Heart right ventricle (tissue), 16 donors: ENCODE measurements around the gene NEU3. TPM values are rescaled to one million over a fixed set of nuclear protein-coding genes. Genes with fewer than 3 reads are reported as not detected.

ENCODE experiments used
- ATAC-seq, 8 donors: fragments of 200-7000 bp; cut with Tn5 transposase; one replicate each; pipeline ENCODE4 v1.9.1; 2020; ENCODE audit warnings: mild to moderate bottlenecking in 8 of 8, moderate library complexity in 8 of 8, moderate number of reproducible peaks in 1 of 8
- DNase-seq, 2 donors: peaks; one replicate each; pipeline ENCODE4 v3.0.0-alpha.2; 2020
- H3K27ac ChIP-seq, 10 donors: fragments of 200-600 bp; sonication (generic) in 2 of 10; one replicate each; pipeline versions ENCODE4 v1.5.0 to v1.8.0; 2020 to 2022; ENCODE audit warnings: mild to moderate bottlenecking in 3 of 10
- H3K27me3 ChIP-seq, 7 donors: fragments of 200-600 bp; one replicate each; pipeline ENCODE4 v1.8.0; 2021 to 2022; ENCODE audit warnings: mild to moderate bottlenecking in 2 of 7
- H3K36me3 ChIP-seq, 9 donors: fragments of 200-600 bp; sonication (generic) in 1 of 9; one replicate each; pipeline versions ENCODE4 v1.5.0 to v1.8.0; 2020 to 2022; ENCODE audit warnings: mild to moderate bottlenecking in 2 of 9
- H3K4me1 ChIP-seq, 9 donors: fragments of 200-600 bp; sonication (generic) in 1 of 9; one replicate each; pipeline versions ENCODE4 v1.5.0 to v1.8.0; 2020 to 2022; ENCODE audit warnings: mild to moderate bottlenecking in 4 of 9
- H3K4me3 ChIP-seq, 10 donors: fragments of 200-600 bp; sonication (generic) in 2 of 10; one replicate each; pipeline versions ENCODE4 v1.5.0 to v1.8.0; 2020 to 2022; ENCODE audit warnings: mild to moderate bottlenecking in 7 of 10, moderate library complexity in 2 of 10
- H3K9me3 ChIP-seq, 11 donors: fragments of 200-600 bp in 10 of 11; sonication (generic) in 2 of 11; one replicate each; pipeline versions ENCODE4 v1.5.0 to v1.8.0; 2013 to 2022; ENCODE audit warnings: mild to moderate bottlenecking in 2 of 11, control low read depth in 1 of 11, moderate library complexity in 1 of 11
- WGBS, 2 donors: extraction: QIAGEN DNeasy Blood & Tissue Kit; methylation state at CpG; one replicate each; pipeline ENCODE4 v1.1.7; 2013; ENCODE audit warnings: inconsistent platforms in 1 of 2; 5-methylcytosine and 5-hydroxymethylcytosine counted together
- intact Hi-C, 10 donors: fragments of 100-400 bp; cut with DNase I; formaldehyde crosslinking; loops; one replicate each; pipeline versions ENCODE4 v1.11.1 to v1.14.2; 2022
- polyA plus RNA-seq, 2 donors: library from polyadenylated mRNA; stranded (reverse); fragments of 200-250 nt; gene quantifications; one replicate each; pipeline ENCODE4 v1.2.3, GENCODE V29; 2013
- total RNA-seq, 10 donors: library from RNA; stranded (reverse); fragmentation: NEBNext Ultra II Directional in 3 of 10; extraction: Animal tissue kit (Norgen Biotek cat#: 25700) in 3 of 10; gene quantifications; one replicate each; pipeline versions ENCODE4 v1.2.1 to v1.2.4, GENCODE V29; 2021 to 2023
- TF ChIP-seq, protein P1 (sequence below), 9 donors: fragments of 200-600 bp; sonication (generic) in 2 of 9; IDR thresholded peaks; one replicate each; pipeline versions ENCODE4 v1.5.0 to v1.8.0; 2021 to 2022; ENCODE audit warnings: antibody characterized with exemption in 9 of 9, mild to moderate bottlenecking in 5 of 9, moderate library complexity in 1 of 9
- donor health status: Arrhythmogenic right ventricular cardiomyopathy.
- donor health status: ischemic (EF 13 %, LVEDD 7.1; RV severe dilation, severe dysfunction).
- donor health status: healthy with polysubstance abuse.
- donor health status: DM: no; HTN: yes; CAD: no.
- donor health status: DM: no; HTN: no; CAD: no.
- donor health status: ischemic (EF 25% LVEDD 6.9; RV normal size, moderate dysfunction).
- donor health status: ischemic (EF 25% LVEDD 5.7; RV mildly dilated, moderate dysfunction).
- donor health status: healthy.
- donor health status: DM: yes; HTN: yes; CAD: no.
- donor health status: Ischemic cardiomyopathy.
- donor health status: ischemic (EF 35%, LVEDD 5.7; RV mildly dilated, moderate dysfunction).
- donor health status: nonischemic (EF 11% LVEDD 7.7; RV severe dilation, severe dysfunction).
- donor health status: DM: yes; HTN: yes; CAD: no.
- donor health status: PGD.
- donor health status: ischemic (EF 29% LVEDD 5.4; RV normal size, mild dysfunction).
- donor health status: nonischemic (EF 23%, LVEDD 6.1; RV moderate dilation, normal function).

NEU3 gene
- total and polyA plus RNA-seq, 12 donors: 2.6 to 16.1 (median 9.2) TPM

- intact Hi-C loops: loop anchor here in 6 of 10 donors (2.0 to 5.0 kb wide), 5 partner anchors 102 to 213 kb away; no protein-coding TSS in a partner anchor
- ATAC-seq (no peak), DNase-seq (no peak)
- 86 to 96% methylated on average over 3 of the region's 3 CpGs for WGBS, 2 donors
- Histone ChIP-seq H3K4me1 (peaks cover 0 to 12% (median 0%) of the 10 kb centered on the region in 9 donors), H3K9me3 (no peaks in the 10 kb centered on the region), H3K27me3 (no peaks in the 10 kb centered on the region), H3K36me3 (no peaks in the 10 kb centered on the region), H3K4me3 (no peak overlapping the region), H3K27ac (no peak overlapping the region)
- TF ChIP-seq, protein P1, sequence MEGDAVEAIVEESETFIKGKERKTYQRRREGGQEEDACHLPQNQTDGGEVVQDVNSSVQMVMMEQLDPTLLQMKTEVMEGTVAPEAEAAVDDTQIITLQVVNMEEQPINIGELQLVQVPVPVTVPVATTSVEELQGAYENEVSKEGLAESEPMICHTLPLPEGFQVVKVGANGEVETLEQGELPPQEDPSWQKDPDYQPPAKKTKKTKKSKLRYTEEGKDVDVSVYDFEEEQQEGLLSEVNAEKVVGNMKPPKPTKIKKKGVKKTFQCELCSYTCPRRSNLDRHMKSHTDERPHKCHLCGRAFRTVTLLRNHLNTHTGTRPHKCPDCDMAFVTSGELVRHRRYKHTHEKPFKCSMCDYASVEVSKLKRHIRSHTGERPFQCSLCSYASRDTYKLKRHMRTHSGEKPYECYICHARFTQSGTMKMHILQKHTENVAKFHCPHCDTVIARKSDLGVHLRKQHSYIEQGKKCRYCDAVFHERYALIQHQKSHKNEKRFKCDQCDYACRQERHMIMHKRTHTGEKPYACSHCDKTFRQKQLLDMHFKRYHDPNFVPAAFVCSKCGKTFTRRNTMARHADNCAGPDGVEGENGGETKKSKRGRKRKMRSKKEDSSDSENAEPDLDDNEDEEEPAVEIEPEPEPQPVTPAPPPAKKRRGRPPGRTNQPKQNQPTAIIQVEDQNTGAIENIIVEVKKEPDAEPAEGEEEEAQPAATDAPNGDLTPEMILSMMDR (IDR thresholded peaks at IDR 0.05): no peak
Observed at GRCh38 chr11:75033916-75034315, 45.2 kb downstream of the NEU3 start.

DNA sequence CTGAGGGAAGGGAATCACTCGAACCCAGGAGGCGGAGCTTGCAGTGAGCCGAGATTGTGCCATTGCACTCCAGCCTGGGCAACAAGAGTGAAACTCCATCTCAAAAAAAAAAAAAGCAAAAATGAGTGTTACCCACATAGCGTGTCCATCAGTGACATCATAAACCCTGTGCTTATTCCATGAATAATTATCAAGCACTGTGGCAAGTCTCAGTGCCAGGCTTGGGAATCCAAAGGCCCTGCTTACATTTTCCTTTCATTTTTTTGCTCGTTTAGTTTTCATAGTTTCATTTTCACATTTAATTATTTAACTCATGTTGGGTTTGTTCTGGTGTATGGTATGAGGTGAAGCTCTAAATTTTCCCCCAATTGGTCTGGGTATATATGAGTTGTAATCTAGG lies 46.5 kb downstream of the NEU3 start:
- intact Hi-C loops: no loop called here
- DNase-seq (no peak), ATAC-seq (no peak)
- H3K4me1 ChIP-seq: peaks cover 0 to 12% (median 0%) of the 10 kb centered on the region in 9 donors
- no peak overlapping the region for H3K4me3 ChIP-seq
- TF ChIP-seq, protein P1 (IDR thresholded peaks at IDR 0.05): no peak
- H3K36me3 ChIP-seq: no peaks in the 10 kb centered on the region
- H3K27ac ChIP-seq: no peak overlapping the region
- no peaks in the 10 kb centered on the region for H3K9me3 ChIP-seq
- 87 to 93% methylated on average over 5 of the region's 5 CpGs for WGBS, 2 donors
- H3K27me3 ChIP-seq: no peaks in the 10 kb centered on the region

- DNase-seq (no peak), ATAC-seq (no peak)
- H3K27ac ChIP-seq: no peak overlapping the region
- no peaks in the 10 kb centered on the region for H3K36me3 ChIP-seq
- no peak overlapping the region for H3K4me3 ChIP-seq
- no peaks in the 10 kb centered on the region for H3K9me3 ChIP-seq
- H3K4me1 ChIP-seq: peaks cover 0 to 9% (median 0%) of the 10 kb centered on the region in 9 donors
- H3K27me3 ChIP-seq: peaks cover 0 to under 1% (median 0%) of the 10 kb centered on the region in 7 donors
- intact Hi-C loops: no loop called here
- WGBS, 2 donors: 86 to 93% methylated on average over 3 of the region's 3 CpGs
- TF ChIP-seq, protein P1 (IDR thresholded peaks at IDR 0.05): no peak
Observed at GRCh38 chr11:75035911-75036565, 47.3 kb downstream of the NEU3 start.

DNA sequence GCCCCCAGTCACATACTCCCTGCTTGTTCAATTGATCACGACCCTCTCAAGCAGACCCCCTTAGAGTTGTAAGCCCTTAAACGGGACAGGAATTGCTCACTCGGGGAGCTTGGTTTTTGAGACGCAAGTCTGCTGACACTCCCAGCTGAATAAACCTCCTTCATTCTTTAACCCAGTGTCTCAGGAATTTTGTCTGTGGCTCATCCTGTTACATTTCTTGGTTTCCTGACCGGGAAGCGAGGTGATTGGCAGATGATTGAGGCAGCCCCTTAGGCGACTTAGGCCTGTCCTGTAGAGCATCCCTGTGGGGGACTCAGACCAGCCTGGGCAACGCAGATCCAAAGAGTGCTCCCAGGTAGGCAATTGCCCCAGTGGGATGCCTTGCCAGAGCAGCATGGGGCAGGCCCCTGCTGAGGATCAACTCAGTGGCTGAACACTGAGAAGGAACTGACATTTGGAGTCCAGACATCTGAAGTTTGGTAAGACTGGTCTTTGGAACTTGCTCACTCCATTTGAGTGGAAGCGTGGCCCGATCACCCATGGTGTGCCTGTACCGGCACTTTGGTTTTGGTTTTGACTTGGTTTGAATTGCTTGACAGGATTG lies 51.5 kb downstream of the NEU3 start:
- DNase-seq (no peak), ATAC-seq (no peak)
- Histone ChIP-seq H3K4me1 (no peaks in the 10 kb centered on the region), H3K4me3 (no peak overlapping the region), H3K36me3 (no peaks in the 10 kb centered on the region), H3K27me3 (peaks cover 0 to 5% (median 0%) of the 10 kb centered on the region in 7 donors), H3K27ac (no peak overlapping the region), H3K9me3 (no peaks in the 10 kb centered on the region)
- TF ChIP-seq, protein P1 (IDR thresholded peaks at IDR 0.05): no peak
- 84 to 91% methylated on average over 11 of the region's 11 CpGs for WGBS, 2 donors
- intact Hi-C loops: no loop called here
